ENCODE measurements around the gene ANKAR.

ANKAR gene

DNA sequence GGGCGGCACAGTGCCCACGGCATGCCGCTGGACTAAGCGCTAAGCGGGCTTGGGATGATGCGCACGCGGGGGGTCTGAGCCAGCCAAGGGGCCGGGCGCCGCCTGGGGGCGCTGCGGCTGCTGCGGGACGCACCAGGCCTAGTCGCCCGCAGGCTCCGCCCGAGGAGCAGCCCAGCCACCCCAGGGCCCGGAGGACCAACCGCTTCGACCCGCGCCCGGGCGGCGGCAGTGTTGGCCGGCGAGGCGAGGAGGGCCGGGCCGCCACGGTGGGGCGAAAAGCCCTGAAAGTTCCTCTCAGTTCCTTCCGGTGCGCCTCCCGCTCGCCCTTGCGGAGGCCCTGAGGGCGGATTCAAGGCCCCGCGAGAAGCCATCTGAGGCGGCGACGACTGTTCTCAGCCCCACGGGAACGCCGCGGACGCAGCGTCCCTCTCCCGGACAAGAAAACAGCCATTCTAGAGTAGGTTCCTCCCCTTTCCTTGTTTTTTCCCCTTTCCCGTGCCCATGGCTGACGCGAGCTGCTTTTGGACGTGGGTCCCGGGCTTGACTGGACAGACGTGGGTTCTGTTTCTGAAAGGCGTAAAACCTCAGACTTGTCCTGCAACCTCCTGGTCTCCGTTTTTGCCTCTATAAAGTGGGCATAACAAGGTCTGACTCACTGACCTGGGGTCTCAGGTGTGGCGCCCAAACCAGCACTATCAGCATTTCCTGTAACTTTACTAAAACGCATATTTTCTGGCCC is at the start of gene ANKAR:
Gene ANKAR (plus strand): TSS at position 297 of the 739 bp plus-strand sequence. CDS start 1,821 bp downstream, outside the sequence.
- peak within 1 kb of the TSS; percentile 79 for H3K4me3 ChIP-seq (ENCODE audit: low read length)
- no peaks in the 10 kb centered on the region for H3K4me1 ChIP-seq (ENCODE audit: control insufficient read depth, low read depth, low read length)
- H3K9me3 ChIP-seq (ENCODE audit: control insufficient read depth, low read depth, low read length) = no peaks in the 10 kb centered on the region
- peak within 1 kb of the TSS; percentile 74 for H3K9ac ChIP-seq (ENCODE audit: low read length)
- no peak within 1 kb of the TSS for H3K27ac ChIP-seq (ENCODE audit: low read length)
- no peaks in the 10 kb centered on the region for H3K27me3 ChIP-seq (ENCODE audit: control insufficient read depth, insufficient read depth, low read length)
- H3K36me3 ChIP-seq (ENCODE audit: control insufficient read depth, low read depth, low read length) = peaks cover 17% of the 10 kb centered on the region

GRCh38 chr2:189625636-189626035 is 48.8 kb upstream of the ANKAR start:
- Histone ChIP-seq H3K36me3 (ENCODE audit: control insufficient read depth, low read depth, low read length) (no peaks in the 10 kb centered on the region), H3K4me1 (ENCODE audit: control insufficient read depth, low read depth, low read length) (no peaks in the 10 kb centered on the region), H3K9ac (ENCODE audit: low read length) (no peak overlapping the region), H3K9me3 (ENCODE audit: control insufficient read depth, low read depth, low read length) (no peaks in the 10 kb centered on the region), H3K4me3 (ENCODE audit: low read length) (no peak overlapping the region), H3K27ac (ENCODE audit: low read length) (no peak overlapping the region), H3K27me3 (ENCODE audit: control insufficient read depth, insufficient read depth, low read length) (no peaks in the 10 kb centered on the region)

- Histone ChIP-seq H3K27me3 (ENCODE audit: control insufficient read depth, insufficient read depth, low read length) (no peaks in the 10 kb centered on the region), H3K36me3 (ENCODE audit: control insufficient read depth, low read depth, low read length) (no peaks in the 10 kb centered on the region), H3K4me1 (ENCODE audit: control insufficient read depth, low read depth, low read length) (no peaks in the 10 kb centered on the region), H3K9ac (ENCODE audit: low read length) (no peak overlapping the region), H3K27ac (ENCODE audit: low read length) (no peak overlapping the region), H3K4me3 (ENCODE audit: low read length) (no peak overlapping the region), H3K9me3 (ENCODE audit: control insufficient read depth, low read depth, low read length) (no peaks in the 10 kb centered on the region)
Measured at GRCh38 chr2:189627789-189628188, 46.7 kb upstream of the ANKAR start.

- H3K36me3 ChIP-seq (ENCODE audit: control insufficient read depth, low read depth, low read length) = no peaks in the 10 kb centered on the region
- H3K9ac ChIP-seq (ENCODE audit: low read length) = no peak overlapping the region
- no peaks in the 10 kb centered on the region for H3K4me1 ChIP-seq (ENCODE audit: control insufficient read depth, low read depth, low read length)
- no peaks in the 10 kb centered on the region for H3K9me3 ChIP-seq (ENCODE audit: control insufficient read depth, low read depth, low read length)
- H3K27ac ChIP-seq (ENCODE audit: low read length) = no peak overlapping the region
- H3K4me3 ChIP-seq (ENCODE audit: low read length) = no peak overlapping the region
- H3K27me3 ChIP-seq (ENCODE audit: control insufficient read depth, insufficient read depth, low read length) = no peaks in the 10 kb centered on the region
Measured at GRCh38 chr2:189628817-189629530, 45.5 kb upstream of the ANKAR start.

GRCh38 chr2:189629531-189630453 is 44.7 kb upstream of the ANKAR start:
- Histone ChIP-seq H3K27me3 (ENCODE audit: control insufficient read depth, insufficient read depth, low read length) (no peaks in the 10 kb centered on the region), H3K9me3 (ENCODE audit: control insufficient read depth, low read depth, low read length) (no peaks in the 10 kb centered on the region), H3K4me3 (ENCODE audit: low read length) (no peak overlapping the region), H3K36me3 (ENCODE audit: control insufficient read depth, low read depth, low read length) (no peaks in the 10 kb centered on the region), H3K27ac (ENCODE audit: low read length) (no peak overlapping the region), H3K4me1 (ENCODE audit: control insufficient read depth, low read depth, low read length) (no peaks in the 10 kb centered on the region), H3K9ac (ENCODE audit: low read length) (no peak overlapping the region)

GRCh38 chr2:189631849-189632248 is 42.6 kb upstream of the ANKAR start:
- Histone ChIP-seq H3K4me3 (ENCODE audit: low read length) (no peak overlapping the region), H3K36me3 (ENCODE audit: control insufficient read depth, low read depth, low read length) (no peaks in the 10 kb centered on the region), H3K9ac (ENCODE audit: low read length) (no peak overlapping the region), H3K27ac (ENCODE audit: low read length) (no peak overlapping the region), H3K4me1 (ENCODE audit: control insufficient read depth, low read depth, low read length) (no peaks in the 10 kb centered on the region), H3K9me3 (ENCODE audit: control insufficient read depth, low read depth, low read length) (no peaks in the 10 kb centered on the region), H3K27me3 (ENCODE audit: control insufficient read depth, insufficient read depth, low read length) (no peaks in the 10 kb centered on the region)

- Histone ChIP-seq H3K27ac (ENCODE audit: low read length) (no peak overlapping the region), H3K4me1 (ENCODE audit: control insufficient read depth, low read depth, low read length) (no peaks in the 10 kb centered on the region)
Measured at GRCh38 chr2:189633392-189633811, 41.1 kb upstream of the ANKAR start.

DNA sequence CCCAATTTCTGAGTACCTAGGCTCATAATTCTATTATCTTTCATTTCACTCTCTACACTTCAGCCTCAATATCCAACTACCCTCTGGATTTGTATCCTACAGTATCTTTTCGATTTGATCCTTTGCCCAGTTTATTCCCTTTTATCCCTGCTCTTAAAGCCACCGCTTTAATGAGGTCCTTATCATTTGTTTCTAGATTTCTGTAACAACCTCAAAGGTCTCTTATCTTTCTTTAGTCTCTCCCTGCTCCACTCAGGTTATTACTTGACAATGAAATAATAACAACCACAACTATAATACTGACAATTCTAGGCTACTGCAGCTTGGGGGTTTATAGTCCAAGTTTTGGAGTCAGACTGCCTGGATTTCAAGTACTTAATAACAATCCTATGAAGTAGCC is 39.1 kb upstream of the ANKAR start:
- Histone ChIP-seq H3K36me3 (ENCODE audit: control insufficient read depth, low read depth, low read length) (no peaks in the 10 kb centered on the region), H3K9ac (ENCODE audit: low read length) (no peak overlapping the region), H3K27ac (ENCODE audit: low read length) (no peak overlapping the region), H3K9me3 (ENCODE audit: control insufficient read depth, low read depth, low read length) (no peaks in the 10 kb centered on the region), H3K4me1 (ENCODE audit: control insufficient read depth, low read depth, low read length) (no peaks in the 10 kb centered on the region), H3K4me3 (ENCODE audit: low read length) (no peak overlapping the region), H3K27me3 (ENCODE audit: control insufficient read depth, insufficient read depth, low read length) (no peaks in the 10 kb centered on the region)

More at GRCh38 chr2:189633392-189633811, 41.1 kb upstream of the ANKAR start:
- Histone ChIP-seq H3K9ac (ENCODE audit: low read length) (no peak overlapping the region), H3K9me3 (ENCODE audit: control insufficient read depth, low read depth, low read length) (no peaks in the 10 kb centered on the region), H3K4me3 (ENCODE audit: low read length) (no peak overlapping the region), H3K36me3 (ENCODE audit: control insufficient read depth, low read depth, low read length) (no peaks in the 10 kb centered on the region), H3K27me3 (ENCODE audit: control insufficient read depth, insufficient read depth, low read length) (no peaks in the 10 kb centered on the region)

DNA sequence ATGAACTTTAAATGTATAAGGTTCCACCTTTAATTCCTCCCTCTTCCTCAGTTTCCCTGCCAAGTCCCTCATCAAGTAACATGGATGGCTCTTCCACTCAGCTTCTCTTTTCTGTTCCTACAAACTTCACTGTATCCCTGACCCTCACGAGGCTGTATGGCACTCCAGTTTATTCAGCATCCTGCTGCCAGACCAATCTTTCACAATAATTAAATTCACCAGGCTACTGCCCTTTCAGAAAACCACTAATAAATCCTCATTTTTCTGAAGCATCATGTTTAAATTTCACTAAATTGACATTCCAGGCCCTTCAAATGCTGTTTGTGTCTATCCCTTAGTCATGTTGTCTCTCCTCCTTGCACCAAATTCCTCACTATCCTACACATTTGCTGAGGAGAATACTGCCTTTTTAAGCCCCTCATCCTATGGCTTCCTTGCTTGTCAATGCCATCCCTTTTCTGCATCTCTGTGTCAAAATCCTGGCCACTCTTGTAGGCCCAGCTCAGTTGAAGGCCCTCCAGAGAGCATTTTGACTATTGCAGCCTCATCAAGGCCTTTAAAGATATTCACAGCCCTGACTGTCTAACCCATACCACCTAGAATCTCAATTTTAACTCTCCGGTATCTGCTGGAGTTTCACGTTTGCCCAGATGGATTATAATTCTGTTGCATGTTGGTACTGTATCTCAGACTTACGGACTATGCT is 36.0 kb upstream of the ANKAR start:
- H3K36me3 ChIP-seq (ENCODE audit: control insufficient read depth, low read depth, low read length) = no peaks in the 10 kb centered on the region
- peaks cover 6% of the 10 kb centered on the region for H3K4me1 ChIP-seq (ENCODE audit: control insufficient read depth, low read depth, low read length)
- H3K9me3 ChIP-seq (ENCODE audit: control insufficient read depth, low read depth, low read length) = no peaks in the 10 kb centered on the region
- no peaks in the 10 kb centered on the region for H3K27me3 ChIP-seq (ENCODE audit: control insufficient read depth, insufficient read depth, low read length)
- no peak overlapping the region for H3K4me3 ChIP-seq (ENCODE audit: low read length)
- no peak overlapping the region for H3K9ac ChIP-seq (ENCODE audit: low read length)
- no peak overlapping the region for H3K27ac ChIP-seq (ENCODE audit: low read length)

- Histone ChIP-seq H3K4me1 (ENCODE audit: control insufficient read depth, low read depth, low read length) (peaks cover 6% of the 10 kb centered on the region), H3K27ac (ENCODE audit: low read length) (no peak overlapping the region), H3K36me3 (ENCODE audit: control insufficient read depth, low read depth, low read length) (no peaks in the 10 kb centered on the region), H3K4me3 (ENCODE audit: low read length) (no peak overlapping the region), H3K9ac (ENCODE audit: low read length) (no peak overlapping the region), H3K27me3 (ENCODE audit: control insufficient read depth, insufficient read depth, low read length) (no peaks in the 10 kb centered on the region), H3K9me3 (ENCODE audit: control insufficient read depth, low read depth, low read length) (no peaks in the 10 kb centered on the region)
Measured at GRCh38 chr2:189639007-189639609, 35.4 kb upstream of the ANKAR start.
